ENCODE data around the gene RAB23.

Gene RAB23

DNA sequence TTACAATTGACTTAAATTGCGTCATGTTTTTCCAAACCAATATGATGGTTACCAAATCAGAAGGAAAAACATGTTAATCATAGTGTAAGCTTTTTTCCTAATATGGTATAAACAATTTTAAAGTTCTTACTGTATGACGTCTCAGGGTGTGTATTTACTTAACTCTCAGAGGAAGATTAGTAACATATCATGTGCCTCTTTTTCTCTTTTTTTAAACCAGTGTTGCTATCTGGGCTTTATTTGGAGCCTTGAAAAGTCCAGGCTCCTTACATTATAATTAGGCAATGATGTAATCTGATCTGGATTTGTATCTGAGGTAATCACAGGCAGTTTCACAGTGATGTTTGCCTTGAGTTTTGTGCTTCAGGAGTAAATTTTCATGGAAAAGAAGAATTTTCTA is 20.4 kb upstream of the RAB23 start:
- no peak for DNase-seq (ENCODE audit: low spot score)

DNA sequence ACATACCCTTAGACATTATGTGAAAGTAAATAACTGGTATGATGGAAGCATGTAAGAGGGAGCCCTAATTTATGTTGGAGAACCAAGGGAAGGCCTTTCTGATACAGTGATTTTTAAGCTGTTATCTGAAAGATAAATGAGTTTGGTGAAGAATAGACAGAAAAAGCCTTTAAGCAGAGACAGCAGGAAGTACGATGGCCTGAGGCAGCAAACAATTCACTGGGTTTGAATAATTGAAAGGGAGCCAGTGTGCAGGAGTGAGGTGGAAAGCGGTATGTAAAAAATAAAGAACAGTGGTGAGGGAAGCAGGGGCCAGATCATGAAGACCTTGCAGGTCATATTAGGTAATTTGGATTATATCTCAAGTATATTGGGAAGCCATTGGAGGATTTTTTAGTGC is 4.1 kb upstream of the RAB23 start:
- no peak for DNase-seq (ENCODE audit: low spot score)

DNA sequence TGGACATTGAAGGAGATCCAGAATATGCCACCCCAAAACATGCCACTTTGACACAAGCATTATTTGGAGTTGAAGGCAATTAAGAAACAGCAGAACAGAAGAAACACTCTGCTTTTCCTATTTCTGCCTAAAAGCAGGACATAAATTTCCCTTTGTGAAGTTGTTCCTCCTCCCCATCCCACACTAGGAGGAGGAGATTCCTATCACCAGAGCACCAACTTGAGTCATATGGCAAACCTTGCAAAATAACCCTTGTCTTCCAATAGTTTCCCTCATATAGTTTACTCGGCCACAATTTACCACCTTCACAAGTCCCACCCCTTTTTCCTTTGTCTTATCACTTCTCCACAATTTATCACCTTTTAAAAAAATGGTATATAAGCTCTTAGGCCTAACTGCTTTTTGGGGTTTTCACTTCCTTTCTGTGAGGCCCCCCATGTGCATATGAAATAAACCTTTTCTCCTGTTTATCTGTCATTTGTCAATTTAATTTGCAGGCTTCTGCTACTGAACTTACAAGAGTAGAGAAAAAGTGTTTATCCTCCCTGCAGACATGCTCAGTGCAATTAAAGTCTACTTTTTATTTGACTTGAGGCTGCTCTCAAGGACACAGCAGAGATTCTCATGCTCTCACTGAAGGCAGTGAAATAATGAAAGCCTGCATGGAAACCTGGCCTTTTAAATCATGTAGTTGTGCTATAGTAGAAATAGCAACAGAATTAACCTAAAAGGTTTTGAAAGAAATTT is 2.8 kb upstream of the RAB23 start:
- DNase-seq (ENCODE audit: low spot score): no peak

DNA sequence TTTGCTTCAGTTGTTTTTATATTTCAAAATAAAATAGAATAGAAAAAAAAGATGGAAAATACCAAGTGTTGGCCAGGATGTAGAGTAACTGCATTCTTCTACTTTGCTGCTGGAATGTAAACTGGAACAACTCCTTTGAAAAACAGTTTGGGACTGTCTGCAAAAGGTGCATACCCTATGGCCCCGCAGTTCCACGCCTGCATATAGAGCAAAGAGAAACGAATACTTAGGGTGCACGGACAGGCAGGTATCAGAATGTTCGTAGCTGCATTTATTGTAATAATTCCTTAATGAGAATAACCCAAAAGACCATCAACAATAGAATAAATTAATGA is 603 bp upstream of the RAB23 start:
- DNase-seq (ENCODE audit: low spot score): no peak

DNA sequence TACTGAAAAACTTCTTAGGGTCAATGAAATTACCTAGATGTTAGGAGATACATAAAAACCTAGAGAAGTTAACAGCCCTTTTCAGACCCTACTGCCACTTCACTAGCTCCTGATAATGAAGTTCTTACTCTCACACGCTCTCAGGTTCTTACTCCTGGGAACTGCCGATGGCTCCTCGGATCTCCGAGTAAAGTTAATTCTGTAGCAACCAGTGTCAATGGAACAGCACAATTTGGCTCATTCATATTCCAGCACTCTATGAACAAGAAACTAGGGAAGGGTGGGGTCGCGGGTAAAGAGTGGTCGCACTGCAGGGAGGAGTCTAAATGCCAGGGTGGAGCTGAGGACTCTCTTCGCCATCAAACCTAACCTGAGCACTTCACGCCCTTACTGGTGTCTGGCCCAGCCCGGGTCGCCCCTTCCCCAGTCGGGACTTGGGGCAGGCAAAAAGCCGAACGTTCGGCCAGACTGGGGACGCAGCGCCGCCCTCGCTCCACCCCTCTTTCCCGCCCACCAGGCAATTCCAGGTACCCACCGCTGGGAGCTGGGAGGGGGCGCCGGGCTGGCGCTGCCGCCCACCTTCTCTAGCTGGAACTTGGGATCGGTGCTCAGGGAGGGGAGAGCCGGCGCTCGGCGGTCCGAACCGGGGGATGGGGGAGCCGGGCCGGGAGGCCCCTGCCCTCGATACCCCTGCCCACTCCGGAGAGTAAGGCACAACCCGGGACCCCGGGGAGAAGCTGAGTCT is 744 bp downstream of the RAB23 start:
- peak; percentile 56 for DNase-seq (ENCODE audit: low spot score)

DNA sequence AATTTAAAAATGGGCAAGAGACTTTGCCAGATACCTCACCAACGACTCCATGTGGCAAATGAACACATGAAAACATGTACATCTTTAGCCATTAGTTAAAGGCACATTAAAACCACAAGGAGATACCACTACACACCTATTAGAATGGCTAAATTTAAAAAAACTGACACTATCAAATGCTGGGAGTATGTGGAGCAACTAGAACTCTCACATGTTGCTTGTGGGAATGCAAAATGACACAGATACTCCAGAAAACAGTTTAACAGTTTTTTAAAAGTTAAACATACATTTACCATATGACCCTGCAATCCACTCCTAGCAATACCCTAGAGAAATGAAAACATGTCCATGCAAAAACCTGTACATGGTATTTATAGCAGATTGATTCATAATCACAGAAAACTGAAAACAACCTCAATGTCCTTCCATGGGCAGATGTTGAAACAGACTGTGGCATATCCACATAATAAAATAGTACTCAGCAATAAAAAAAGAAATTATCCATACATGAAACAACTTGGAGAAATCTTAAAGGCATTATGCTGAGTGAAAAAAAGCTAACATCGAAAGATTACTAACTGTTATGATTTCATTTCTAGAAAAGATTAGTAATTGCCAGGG is 1.9 kb downstream of the RAB23 start:
- DNase-seq (ENCODE audit: low spot score): no peak

DNA sequence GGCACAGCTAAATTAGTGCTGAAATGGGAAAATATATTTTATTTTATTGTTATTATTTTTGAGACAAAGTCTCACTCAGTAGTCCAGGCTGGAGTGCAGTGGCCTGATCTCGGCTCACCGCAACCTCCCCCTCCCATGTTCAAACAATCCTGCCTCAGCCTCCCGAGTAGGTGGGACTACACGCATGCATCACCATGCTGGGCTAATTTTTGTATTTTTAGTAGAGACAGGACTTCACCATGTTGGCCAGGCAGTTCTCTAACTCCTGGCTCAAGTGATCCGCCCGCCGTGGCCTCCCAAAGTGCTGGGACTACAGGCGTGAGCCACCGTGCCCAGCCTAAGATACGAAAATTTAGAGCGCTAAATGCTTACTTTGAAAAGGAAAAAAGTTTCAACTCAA is 4.8 kb downstream of the RAB23 start:
- DNase-seq (ENCODE audit: low spot score): no peak

DNA sequence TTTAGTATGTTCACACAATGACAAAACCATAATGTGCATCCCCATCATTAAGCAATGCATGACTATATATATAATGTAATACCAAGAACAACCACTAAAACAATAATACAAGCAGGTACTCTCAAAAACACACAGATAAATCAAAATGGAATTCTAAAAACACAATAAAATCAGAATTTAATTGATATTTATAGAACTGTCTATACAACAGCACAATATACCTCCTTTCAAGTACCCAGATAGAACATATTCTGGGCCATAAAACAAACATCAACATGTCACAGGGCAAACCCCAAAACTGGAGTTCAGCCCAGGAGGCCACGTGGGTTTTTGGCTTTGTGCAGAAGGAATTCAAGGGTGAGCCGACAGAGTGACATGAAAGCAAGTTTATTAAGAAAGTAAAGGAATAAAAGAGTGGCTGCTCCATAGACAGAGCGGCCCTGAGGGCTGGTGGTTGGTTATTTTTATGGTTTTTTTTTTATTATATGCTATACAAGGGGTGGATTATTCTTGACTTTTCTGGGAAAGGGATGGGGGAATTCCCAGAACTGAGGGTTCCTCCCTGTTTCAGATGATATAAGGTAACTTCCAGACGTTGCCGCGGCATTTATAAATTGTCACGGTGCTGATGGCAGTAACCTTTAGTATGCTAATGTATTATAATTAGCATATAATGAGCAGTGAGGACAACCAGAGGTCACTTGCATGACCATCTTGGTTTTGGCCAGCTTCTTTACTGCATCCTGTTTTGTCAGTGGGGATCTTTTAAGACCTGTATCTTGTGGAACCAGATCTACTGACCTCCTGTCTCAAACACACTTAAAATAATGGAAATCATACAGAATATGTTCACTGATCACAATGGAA is 5.6 kb downstream of the RAB23 start:
- DNase-seq (ENCODE audit: low spot score): no peak

DNA sequence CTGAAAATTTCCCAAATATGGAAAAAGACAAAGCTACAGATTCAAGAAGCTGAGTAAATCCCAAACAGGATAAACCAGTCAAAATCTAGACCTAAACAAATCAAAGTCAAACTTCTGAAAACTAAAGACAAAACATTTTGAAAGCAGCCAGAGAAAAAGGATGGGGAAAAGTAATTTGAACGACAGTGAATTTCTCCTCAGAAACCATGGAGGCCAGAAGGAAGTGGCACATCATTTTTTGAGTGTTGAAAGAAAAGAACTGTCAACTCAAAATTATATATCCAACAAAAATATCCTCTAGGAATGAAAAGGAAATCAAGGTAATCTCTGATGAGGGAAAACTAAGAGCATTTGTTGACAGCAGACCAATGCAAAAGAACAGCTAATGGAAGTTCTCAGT is 6.8 kb downstream of the RAB23 start:
- DNase-seq (ENCODE audit: low spot score): no peak

DNA sequence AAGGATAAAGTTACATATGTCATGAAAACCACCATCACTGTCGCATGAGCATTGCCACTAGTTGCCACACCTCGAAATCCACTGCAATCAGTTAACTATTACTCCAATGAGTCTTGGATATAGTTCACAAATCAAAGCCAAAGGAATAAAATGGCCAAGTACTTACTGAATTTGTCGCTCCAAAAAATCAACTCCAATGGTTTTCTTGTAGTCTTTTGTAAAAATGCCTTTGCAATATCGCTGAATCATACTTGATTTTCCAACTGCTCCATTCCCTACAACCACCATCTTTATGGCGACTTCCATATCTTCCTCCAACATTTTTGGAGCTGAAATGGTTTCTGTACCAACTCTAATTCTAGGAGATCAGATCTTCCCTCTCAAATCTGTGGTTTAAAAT is 12.0 kb downstream of the RAB23 start:
- no peak for DNase-seq (ENCODE audit: low spot score)

DNA sequence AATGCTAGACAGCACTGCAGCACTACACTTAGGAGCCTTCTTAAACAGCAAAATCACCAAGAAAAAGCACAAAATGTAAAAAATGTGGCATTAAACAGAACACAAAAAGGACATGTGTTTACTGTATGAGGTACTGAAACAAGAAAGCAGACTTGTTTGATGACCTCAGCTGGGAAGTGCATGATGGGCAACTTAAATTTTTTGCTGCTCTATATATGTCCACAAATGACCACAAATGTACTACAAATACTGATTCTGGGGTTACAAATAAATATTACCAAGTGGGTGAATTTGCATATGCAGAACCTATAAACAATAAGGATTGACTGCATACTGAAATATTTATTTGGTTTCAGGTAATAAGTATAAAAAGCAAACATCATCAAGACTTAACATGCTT is 13.1 kb downstream of the RAB23 start:
- DNase-seq (ENCODE audit: low spot score): no peak

DNA sequence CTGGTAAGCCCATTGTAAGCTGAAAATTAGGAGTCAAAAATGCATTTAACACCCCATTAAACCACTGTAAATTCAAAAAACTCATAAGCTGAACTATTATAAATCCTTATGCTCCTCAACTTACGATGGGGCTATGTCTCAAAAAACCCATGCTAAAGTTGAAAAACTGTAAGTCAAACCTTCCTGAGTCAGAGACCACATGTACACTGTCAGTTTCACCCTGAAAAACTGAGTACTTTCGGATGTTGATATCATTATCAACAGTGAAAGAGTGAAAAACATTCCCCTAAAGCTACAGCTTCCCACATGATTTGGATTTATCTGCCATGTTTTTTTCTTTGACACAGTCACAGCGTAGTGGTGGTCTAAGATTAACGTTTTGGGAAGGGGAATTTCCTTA is 14.2 kb downstream of the RAB23 start:
- DNase-seq (ENCODE audit: low spot score): no peak

DNA sequence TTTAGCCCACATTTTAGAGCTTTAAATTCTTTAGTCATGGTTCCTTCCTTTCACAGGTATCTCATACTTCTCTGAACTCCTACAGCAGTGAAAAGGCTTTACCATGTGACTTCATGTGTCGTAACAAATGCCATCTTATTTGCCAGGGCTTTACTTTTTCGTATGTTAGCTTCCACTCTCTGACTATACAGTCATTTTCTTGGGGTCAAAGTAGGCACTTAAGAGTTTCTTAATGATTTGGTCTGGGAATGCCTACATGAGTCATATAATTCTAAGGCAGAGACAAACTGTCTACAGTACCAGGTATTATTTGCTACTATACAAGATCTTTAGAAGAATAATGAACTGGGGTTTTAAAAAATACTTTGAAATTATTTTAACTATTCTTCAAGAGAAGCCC is 15.0 kb downstream of the RAB23 start:
- DNase-seq (ENCODE audit: low spot score): no peak

DNA sequence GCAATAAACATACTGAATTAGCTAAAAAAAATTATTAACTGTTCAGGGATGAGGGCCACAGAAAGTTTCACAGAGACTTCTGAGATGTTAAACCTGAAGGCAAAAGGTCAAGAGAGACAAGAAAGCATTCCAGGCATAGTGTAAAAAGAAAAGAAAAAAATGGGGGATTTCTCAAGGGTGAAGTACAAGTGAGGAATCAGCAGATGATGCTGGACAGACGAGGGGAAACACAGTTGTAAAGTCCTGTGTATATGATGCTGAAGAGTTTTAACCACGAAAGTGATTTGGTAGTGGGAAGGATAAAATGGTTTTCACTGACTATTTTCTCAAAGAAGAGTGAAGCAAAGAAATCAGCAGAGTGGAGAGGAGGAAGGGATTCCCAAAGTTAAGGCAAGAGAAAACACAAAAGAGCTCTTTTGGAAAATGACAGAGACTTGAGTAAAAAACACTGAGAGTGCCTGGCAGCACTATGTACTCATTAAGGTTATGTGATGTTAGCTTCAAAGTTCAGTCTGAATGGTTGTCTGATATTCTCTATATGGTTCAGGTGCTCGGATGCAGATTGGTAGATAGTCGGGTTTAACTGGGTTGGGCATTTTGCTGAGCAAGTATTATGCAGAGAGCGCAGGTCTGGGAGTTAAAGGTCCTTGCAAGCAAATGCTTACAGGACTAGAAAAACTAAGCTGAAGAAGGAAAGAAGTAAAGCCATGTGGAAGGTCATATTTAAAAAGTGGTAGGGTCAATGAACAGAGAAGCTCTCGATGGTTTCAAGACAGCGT is 16.4 kb downstream of the RAB23 start:
- DNase-seq (ENCODE audit: low spot score): no peak

DNA sequence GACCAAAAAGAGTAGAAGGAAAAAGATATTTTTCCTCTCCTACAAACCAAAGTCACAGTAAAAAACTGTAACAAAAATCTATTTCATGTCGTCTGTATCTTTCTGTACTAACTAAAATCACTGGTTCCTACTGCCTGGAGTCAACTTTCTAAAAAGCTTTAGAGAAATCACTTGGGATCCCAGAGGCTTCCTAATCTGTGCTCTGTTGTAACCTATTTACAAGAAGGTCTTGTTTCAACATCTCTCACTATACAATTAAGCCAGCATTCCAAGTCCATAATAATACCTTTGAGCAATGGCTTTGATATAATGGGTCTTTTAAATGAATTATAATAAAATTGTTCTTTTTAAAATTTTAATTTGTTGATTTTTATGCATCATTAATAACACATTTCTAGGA is 20.4 kb downstream of the RAB23 start:
- DNase-seq (ENCODE audit: low spot score): no peak

DNA sequence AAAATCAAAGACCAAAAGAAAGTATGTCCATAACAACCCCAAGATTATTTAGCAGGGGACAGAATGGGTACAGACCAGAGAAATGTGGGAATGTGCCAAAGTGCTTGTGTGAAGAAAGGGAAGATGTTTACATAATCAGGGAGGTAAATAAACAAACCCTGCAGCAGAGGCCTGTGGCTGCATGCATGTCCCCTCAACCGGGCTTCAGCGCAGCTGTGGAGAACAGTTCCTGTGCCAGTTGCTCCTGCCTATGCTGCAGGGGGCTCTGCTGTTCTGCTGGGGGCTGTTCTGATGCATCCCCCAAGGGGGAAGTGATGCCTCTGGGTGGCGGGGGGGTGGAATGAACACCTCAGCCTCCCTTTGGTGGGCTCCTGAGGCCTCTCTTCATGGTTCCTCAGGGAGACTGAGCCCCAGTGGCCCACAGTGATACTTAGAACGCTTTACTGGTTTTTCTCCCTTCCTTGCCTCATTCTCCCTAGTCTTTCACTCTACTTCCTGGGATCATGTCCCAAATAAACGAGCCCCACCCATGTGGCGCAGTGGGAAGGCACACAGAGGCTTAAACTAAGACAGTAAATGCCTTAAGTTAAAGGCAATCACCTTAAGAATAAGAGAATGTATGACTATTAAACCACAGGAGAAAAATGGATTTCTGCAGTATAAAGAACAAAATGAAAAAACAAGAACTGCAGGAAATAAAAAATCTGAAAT is 23.0 kb downstream of the RAB23 start:
- DNase-seq (ENCODE audit: low spot score): no peak

DNA sequence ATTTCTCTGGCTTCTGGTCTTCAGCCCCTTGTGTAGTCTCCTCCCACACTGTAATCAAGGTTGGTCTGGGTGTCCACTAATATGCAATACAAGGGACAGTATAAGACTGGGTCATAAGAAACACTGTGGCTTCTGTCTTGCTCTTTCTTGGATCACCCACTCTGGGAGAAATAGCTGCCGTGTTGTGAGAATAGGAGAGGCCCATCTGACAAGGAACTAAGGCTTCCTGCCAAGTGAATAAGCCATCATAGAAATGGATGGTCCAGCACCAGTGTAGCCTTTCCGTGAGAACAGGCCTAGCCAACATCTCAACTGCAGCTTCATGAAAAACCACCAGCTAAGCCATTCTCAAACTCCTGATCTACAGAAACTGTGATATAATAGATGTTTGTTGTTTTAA is 26.6 kb downstream of the RAB23 start:
- DNase-seq (ENCODE audit: low spot score): no peak

DNA sequence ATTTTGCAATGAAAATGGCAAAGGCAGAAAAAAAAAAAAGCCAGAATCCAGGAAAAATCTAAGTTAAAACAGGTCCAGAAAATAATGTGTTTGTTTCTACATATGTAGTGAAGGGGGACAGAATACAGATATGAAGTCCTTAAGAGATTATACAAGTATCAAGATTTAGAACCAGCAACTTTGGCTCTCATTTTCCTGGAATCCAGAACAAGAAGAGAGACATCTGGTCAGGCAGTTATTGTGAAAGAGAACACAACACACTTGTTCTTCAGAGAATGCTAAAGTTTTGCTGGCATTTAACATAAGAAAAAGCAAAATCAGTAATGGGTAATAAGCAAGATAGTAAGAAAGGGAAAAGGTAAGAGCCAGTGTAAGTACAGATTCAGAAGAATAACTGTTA is 28.9 kb downstream of the RAB23 start:
- DNase-seq (ENCODE audit: low spot score): no peak

DNA sequence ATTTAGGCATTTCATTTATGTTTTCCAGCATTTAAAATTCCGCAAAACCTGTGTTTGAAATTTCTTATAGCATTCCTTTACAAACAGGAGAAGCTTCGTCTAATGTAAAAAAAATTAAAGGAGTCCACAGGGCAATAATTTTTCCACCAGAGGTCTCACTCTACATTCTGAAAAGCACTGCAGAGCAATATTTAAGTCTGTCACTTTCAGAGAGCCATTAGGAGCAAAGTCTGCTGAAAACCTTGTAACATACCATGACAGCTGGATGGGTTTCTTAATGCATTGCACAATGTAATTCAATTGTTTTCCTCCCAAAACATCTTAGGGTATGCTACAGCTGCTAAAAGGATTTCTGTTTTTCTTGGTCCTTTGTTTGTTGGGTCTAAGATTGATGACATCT is 32.0 kb downstream of the RAB23 start:
- DNase-seq (ENCODE audit: low spot score): peak; percentile 41

DNA sequence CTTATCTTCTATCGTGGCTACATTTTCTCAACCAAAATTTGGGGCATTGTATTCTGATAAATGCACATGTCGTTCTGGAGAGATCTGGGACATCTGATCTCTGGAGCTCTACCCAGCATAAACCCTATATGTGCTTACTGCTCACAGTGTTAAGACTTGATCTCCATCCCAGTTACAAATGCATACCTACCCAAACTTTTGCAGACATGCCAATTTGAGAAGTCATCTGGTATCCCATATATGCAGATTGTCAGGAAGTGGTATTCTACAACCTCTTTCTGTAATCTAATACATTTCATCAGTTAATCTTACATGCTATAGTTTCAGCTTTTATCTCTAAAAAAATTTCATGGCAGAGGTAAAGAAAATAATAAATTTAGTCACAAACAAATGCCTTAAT is 38.8 kb downstream of the RAB23 start:
- DNase-seq (ENCODE audit: low spot score): no peak

DNA sequence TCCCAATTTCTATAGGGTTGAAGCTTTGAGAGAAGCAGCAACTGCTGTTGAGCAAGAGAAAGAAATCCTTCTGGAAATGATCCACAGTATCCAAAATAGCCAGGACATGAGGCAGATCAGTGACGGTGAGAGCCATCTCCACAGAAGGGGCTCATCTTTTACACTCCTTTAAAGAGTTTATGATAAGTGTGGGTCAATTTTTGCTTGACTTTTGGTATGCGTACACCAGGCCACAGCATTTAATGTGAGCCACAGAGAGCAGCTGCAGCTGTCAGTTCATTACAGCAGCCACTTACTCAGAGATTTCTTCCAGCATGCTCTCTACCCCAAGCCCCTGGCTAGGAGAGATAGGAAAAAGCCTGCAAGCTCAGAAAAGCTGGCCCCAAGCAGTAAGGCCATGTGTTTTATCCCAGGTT is 40.1 kb downstream of the RAB23 start:
- DNase-seq (ENCODE audit: low spot score): no peak
